ENCODE results near the gene ZNF462.

The ZNF462 gene

DNA sequence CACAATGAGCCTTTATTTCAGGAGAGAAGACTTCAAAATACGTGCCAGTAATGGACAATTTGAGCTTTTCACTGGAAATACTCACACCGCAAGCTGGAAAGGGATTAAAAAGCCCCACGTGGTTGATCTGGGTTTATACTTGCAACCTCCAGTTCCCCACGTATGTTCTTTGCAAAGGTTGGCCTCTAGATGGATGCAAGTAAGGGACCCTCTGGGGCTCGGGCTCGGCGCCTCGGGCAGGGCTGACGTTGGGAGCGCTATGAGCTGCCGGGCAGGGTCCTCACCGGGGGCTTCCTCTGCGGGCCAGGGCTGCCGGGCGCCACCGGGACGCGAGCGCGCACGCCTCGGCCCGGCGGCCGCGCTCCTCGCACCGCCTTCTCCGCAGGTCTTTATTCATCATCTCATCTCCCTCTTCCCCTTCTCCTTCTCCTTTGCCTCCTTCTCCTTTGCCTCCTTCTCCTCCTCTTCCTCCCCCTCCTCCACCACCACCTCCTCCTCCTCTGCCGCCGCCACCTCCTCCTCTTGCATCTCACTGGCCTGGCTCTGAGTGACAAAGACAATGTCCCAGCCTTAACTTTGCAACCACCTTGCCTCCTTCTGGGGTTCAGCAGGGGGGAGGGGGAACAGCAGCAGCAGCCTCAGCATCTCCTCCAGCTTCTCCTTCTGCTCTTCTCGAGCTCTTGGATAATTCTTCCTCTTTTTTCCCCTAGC, 701 bp upstream of the ZNF462 start:
- DNase-seq, result no peak

DNA sequence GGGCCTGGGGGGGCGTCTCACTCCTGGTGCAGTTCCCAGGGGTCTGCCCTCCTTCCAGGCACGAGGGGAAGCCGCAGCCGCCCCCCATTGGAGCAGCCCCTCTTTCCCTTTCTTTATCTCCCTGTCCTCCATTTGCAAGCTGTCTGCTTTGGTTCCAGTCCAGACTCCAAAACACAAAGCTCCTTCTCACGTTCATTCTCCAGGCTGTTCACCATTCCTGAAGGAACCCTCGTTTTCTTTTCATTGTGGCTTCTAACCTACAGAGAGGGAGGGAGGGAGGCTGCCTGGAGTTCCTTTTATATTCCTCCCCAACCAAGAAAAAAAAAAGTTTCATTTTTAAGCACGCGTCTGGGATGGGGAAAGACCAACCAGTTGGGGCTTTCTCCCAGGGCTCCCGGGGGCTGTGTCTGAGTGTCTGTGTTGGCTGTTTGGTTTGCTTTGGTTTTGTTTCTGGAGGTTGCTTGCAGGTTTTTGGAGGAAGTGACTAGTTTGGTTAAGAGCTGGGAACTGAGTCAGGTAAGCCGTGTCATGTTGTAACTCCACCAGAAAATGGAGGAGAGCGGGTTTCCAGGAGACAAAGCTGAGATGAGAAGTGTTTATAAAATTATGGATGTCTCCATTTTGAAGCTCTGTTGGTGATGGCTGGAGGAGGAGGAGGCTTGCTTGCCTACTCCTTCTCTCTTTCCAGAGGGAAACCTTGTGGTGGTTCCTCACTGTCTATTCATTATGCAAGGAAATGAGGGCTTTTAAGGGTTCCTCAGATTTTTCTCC, 1.6 kb downstream of the ZNF462 start:
- DNase-seq, result no peak

DNA sequence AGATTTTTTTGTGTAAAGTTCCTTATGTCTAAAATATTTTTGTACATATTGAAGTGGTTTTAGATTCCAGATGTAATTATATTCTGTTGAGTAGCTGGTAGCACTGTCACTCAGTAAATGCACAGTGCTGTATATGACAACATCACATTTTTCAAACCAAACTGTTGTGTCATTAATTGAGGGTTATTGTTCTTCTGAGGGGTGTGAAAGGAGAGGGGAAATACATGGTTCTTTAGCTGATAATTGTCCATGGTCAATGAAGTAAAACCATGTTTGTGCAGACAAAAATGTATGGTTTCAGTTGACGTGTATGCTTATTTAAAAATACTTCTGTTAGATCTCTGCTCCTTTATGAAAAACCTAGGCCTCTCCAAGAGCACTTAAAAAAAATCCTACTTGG, 3.3 kb downstream of the ZNF462 start:
- DNase-seq, result no peak

DNA sequence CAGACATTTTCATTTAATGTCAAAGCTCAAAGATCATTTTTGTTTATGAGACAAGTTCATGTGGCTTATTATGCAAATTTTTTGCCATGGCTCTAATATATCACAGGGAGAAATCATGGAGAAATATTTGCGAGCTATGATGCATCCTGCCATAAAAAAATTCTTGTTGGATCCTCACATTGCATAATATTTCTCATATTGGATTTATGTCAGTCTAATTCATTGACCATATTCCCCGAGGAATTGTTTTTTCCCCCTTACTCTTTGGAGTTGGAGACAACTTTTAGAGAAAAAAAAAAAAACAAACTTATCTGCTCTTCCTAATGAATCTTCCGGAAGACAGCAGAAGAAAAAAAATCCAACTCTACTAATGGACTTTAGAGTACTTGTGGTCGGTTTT, 4.3 kb downstream of the ZNF462 start:
- no peak for DNase-seq

DNA sequence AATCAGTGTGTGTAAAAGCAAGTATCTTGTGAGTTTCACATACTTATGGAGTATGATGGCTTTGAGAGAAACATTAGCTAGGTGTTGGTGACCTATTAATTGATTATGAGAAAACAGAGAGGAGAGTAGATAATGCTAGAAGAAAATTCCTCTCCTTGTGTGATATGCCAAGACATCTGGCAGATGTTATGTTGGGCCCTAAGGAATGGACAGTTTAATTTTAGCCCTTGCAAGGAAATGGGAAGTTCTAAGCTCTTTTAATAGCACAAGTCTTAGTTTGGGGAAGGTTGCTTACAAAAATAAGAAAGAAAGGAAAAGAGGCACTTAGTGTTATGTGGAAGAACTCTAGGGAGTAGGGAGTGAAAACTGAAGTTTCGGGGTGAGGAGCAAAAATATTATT, 5.1 kb downstream of the ZNF462 start:
- DNase-seq, result no peak

DNA sequence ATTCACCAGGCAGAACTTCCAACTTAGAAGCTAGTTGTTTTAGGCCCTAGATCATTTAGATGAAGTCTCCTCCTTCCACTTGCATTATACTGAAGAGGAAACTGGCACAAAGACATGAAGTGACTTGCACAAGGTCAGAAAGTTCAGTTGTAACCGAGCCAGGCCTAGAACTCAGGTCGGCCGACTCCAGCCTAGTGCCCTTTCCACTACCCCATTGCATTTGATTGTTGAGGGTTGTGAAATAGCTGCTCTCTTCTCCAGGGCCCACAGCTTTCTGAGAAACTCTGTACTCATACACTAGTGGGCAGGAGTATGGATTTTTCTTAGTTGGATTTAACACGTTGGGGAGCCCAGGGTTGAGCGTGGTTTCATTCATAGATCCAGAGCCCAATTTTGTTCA, 5.6 kb downstream of the ZNF462 start:
- DNase-seq, result no peak

DNA sequence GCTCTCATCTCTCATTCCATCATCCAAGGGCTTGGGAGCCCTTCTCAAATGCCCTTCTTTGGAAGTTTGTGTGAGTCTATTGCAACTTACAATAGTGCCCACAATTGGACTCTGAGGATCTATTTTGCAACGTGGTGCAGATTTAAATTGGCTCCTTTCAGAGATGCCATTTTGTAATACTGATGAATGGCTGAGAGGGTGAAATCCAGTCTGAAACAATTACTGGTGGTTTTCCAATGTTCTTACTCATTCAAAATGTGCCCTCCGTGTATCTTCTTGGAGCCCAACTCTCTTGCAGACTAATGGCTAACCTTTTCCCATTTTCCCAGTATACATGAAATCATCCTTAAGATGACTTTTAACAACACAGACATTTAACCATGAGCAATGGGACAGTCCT, 6.1 kb downstream of the ZNF462 start:
- DNase-seq, result no peak

DNA sequence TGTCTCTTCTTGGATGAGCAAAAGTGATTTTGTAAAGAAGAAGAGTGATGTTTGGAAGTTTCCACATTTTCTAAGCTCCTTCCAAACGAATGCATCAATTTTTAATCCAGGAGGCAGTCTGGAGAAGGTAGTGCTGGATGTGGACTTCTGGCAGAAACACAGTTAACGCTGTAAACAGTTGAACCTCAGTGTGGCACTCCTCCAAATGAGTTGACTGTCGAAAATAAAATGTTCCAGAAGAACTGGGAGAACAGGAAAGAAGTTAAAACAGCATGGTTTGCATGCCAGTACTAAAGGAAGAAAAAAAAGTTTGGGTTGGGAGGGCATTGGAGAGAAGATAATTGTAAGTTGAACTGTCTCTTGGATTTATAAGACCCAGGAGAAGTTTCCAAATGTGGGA, 6.5 kb downstream of the ZNF462 start:
- DNase-seq, result no peak

DNA sequence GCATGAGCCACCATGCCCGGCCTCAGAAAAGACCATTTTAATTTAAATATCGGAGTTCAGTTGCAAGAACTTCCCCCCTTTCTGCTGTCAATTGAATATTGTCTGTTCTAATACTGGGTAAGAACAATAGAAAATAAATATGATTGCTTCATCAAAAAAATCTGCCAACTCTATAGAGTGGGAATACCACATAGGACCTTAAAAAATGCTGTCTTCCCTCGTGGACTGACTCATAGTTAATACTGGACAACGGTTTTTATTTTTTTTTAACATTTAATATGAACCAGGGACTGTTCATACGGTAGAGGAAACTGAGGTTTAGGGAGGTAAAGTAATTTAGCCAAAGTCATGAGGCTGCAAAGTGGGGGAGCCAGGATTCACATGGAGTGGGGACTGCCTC, 9.7 kb downstream of the ZNF462 start:
- DNase-seq, result no peak

DNA sequence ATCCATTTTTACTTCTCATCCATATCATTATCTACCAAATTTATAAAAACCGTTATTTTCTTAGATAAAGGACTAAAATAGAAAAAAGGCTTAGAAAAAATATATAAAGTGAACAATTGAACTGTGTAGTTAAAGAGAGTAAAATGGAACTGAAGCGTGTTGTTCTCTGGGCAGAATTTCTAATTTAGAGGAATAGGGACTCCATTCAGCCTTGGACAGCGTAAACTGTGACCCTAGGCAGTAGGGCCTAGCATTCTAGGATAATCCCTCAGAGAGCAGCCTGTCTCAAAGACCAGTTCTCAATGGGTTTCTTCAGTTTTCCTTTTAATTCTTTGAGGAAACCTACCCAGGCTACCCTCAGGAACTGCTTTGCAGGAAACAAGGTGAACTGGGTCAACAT, 11.1 kb downstream of the ZNF462 start:
- no peak for DNase-seq

DNA sequence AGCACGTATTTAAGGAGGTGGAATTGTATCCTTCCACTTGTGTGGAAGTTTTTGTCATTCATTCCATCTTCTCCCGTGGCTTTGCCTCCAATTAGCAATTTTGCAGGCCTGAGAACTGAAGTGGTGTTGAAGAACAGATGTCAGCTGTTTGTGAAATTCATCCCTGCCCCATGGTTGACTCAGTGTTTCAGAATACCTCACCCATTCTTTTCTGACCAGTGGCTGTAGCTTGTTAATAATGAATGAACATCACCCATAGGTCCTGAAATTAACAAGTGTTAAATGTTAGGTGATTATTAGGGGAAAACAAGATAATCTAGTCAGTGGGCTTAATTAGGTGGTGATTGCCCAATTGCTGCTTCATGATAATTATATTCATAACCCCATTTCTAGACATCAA, 11.7 kb downstream of the ZNF462 start:
- no peak for DNase-seq

DNA sequence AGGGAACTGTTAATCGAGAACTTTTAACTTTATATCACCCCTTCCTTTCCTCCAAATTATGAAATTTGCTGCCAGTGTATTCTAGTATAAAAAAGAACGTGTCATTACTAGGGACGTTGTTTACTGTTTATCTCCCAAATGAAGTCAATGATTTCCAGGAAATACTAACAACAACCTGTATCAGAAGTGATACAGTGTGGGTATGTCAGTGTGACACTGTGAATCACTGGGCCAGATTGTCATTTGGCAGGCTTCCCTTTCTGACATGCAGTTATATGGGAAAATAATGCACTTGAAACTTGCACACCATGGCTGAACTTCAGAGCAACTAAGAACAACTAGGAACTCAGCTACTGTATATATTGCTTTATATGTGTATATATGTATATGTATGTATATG, 12.6 kb downstream of the ZNF462 start:
- no peak for DNase-seq

DNA sequence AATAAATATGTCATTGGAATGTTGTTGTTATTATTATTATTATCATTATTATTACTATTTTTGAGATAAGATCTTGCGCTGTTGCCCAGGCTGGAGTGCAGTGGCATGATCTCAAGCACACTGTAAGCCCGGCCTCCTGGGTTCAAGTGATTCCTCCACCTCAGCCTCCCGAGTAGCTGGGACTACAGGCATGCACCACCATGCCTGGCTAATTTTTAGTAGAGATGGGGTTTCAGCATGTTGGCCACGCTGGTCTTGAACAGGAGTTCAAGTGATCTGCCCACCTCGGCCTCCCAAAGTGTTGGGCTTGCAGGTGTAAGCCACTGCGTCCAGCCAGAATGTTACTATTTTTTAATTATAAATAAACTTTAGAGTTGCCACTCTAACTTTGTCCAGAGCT, 14.4 kb downstream of the ZNF462 start:
- DNase-seq, result no peak

DNA sequence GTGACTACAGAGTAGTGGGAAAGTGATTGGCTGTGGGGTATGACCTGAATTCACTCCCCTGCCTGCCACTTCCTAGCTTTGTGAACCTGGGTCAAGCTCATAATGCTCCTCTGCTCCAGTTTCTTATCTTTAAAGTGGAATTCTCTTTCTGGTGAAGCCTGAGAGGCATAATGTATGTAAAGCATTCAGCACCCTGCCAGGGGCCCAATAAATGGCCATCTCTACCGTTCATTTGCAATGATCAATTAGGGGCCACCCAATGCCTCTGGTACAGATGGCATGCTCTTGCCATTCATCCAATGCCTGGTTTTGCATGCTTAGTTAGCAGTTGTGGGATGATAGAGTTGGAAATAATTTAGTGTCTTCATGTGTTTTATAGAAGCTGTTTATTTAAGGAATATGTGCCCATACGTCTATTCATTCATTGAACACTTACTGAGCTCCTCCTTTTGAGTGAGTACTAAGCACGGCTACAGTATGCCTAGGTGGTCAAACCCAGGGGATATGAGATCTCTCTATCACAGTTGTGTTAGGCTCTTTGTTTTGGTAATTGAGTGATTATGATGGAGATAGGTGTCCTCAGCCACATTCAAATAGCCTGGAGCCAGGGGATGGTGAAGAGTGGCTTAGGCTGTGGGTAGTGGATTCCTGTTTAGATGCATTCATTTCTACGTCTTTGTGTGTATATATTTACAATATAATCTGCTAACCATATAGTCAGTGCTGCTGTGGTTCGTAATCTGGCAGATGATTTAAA, 15.3 kb downstream of the ZNF462 start:
- DNase-seq, result no peak

DNA sequence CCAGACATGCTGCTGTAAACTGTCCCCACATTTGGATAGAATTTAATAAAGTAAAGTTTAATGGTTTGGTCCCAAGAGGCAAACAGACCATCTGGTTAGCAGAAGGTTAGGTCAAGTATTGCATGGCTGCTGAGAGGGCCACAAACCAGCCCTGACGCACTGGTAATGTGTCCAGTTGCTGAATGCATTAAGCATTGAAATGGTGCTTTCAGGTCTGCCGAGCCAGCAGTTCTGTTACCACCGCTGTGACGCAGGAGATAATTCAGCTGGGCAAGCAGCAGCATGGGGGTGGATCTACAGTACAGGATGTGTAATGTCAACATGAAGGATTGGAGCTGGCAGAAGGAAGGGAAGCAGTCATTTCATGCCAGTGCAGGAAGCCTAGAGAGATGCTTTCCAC, 16.0 kb downstream of the ZNF462 start:
- DNase-seq, result no peak

DNA sequence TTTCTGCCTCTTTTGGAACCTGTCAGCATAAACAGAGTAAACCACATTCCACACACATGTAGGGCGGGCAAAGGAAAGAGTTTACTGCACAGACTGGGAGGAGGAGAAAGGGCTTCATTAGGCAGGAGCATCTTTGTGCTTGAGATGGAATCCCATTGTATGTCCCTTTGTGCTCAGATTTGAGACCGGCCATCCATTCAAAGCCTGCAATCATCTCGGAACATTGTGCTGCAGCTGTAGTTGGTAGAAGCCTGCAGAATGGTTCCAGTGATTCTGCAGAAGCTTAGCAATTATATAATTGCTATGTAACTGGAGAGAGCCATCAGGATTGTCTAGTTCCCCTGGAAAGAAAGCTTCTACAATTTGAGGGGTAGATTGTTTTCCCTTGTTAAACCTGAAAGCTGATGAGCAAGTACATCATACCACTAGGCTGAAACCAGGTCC, 16.5 kb downstream of the ZNF462 start:
- no peak for DNase-seq

DNA sequence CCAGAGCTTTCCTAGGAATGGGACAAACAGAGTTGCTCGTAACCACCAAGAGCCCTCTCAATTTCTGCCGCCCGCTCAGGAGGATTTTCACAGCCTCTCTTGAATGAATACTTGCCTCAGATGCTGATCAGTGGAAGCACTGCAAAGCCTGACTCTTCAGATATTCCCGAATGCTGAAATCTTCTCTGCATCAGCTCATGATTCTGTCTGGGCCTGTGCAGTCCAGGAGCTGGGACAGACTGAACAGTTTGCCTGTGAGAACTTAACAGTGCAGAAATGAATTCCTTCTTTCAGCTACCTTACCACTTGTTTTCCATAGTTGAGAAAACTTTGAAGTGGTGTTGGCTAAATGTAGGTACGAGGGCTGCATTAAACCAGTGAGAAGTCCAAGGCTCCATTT, 17.1 kb downstream of the ZNF462 start:
- DNase-seq, result no peak

DNA sequence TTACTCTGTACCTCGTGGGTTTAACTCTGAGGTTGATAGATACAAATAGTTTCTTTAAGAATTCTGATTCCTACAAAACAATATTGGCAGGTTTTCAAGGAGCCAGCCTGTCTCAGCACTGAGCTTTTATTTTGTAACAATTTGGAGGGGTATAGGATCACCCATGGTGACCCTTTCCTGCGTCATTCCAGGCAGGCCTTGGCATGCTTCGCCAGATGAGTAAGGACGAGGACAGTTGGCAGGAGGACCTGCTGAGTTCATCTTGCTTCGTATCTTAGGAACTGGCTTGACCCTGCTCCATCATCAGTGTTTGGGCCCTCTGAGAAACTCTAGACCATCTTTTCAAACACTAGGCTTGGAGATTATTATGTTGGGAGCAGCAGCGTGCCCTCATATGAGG, 17.9 kb downstream of the ZNF462 start:
- no peak for DNase-seq

DNA sequence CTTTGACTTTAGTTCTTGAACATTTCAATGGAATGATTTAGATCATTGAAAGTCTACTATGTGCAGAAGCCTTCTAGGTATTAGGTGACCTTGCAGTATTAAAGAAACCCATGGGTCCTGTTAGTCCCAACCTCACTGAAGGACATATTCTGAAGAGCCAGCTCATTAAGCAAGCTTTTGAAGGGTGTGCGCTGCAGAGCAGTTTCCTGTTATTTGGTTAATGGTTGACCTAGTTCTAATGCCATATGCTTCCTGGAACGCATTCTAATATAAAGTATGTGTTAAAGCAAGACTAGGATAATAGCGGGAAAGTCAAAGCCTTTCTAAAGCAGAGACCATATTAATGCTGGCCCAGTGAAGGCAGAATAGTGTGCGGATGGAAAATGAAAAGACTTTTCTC, 20.1 kb downstream of the ZNF462 start:
- no peak for DNase-seq

DNA sequence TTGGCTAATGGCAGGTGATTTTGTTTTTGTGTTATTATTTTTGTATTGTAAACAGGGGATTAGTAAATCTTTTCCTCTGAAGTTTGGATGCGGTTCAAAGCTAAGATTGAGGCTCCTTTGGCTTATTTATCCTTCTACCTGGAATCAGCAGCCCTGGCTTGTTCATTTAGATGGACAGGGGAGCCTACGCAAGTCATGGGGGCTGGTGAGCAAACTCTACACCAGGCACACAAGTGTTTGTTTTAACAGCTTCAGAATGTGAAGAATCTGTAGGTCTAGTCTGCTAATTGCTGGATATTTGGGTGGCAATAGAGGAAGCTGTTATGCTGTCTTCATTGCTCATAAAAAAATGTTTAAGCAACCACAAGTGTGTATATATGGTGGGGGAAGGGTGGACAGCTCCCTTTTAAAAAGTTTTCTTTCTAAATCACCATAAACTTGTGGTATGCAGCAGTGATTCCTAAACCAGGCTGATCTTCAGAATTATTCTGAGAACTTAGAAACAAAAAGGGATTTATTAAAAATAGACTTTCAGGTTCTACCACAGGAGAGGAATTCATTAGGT, 20.7 kb downstream of the ZNF462 start:
- DNase-seq, result no peak

DNA sequence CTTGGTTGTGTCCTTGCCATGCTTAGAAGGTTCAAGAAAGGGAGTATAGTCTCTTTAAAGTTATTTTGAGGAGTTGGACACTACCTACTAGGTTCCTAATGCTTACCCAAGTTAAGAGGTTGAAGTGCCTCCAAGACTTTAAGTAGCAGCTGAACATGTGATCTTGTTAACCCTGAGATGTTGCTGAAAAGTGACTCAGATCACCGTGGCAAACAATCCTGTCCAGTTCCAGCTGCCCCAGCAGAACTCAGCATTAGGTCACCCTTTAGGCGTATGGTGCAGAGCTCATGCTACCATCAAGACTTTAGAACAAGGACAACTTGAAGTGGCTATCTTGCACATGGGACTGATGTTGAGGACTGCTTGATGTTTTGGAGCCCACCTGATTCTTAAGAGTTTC, 22.5 kb downstream of the ZNF462 start:
- no peak for DNase-seq

DNA sequence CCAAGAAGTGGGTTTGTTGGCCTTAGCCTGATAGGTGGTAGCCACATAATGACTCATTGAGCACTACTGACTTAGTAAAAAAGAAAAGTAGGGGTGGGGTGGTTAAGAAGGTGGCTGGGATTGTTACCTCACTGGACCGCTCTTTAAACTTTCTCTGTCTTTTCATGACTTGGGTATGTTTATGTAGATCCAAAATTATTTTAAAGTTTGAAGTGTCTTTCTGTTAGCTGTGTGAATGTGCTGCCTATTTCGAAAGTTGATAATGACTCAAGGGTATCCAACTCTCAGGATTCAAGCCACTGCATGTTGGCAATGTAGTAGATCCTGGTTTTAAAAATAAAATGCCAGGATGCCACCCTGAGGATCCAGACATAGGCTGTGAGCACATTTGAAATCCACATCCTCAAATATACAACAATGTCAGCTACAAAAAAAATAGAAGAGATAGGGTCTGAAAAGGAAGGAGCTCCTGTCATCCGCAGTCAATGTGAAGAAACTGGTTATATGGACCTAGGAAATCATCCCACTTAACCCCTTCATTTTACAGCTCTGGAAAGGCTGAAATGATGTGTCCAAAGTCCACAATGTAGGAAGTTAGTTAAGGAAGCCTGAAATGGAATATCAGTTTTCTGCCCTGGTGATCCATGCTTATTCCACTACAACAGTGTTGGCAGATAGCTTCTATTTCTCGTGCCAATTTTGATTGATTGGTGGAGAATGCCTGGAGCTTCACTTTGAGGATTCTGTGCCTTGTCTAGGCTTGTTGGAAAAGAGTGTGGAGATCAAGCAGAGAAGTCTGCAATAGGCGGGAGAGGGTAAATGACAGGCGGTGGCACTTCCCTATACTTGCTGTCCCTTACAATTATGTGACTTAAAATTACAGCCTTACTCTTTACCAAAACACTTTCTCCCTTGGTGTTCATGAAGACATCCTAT, 23.4 kb downstream of the ZNF462 start:
- no peak for DNase-seq

Data from CD4-positive, alpha-beta T cell treated with Interleukin-17A for 4 hours (primary cell).